ENCODE data around the gene PCDH8.

PCDH8 gene, protein sequence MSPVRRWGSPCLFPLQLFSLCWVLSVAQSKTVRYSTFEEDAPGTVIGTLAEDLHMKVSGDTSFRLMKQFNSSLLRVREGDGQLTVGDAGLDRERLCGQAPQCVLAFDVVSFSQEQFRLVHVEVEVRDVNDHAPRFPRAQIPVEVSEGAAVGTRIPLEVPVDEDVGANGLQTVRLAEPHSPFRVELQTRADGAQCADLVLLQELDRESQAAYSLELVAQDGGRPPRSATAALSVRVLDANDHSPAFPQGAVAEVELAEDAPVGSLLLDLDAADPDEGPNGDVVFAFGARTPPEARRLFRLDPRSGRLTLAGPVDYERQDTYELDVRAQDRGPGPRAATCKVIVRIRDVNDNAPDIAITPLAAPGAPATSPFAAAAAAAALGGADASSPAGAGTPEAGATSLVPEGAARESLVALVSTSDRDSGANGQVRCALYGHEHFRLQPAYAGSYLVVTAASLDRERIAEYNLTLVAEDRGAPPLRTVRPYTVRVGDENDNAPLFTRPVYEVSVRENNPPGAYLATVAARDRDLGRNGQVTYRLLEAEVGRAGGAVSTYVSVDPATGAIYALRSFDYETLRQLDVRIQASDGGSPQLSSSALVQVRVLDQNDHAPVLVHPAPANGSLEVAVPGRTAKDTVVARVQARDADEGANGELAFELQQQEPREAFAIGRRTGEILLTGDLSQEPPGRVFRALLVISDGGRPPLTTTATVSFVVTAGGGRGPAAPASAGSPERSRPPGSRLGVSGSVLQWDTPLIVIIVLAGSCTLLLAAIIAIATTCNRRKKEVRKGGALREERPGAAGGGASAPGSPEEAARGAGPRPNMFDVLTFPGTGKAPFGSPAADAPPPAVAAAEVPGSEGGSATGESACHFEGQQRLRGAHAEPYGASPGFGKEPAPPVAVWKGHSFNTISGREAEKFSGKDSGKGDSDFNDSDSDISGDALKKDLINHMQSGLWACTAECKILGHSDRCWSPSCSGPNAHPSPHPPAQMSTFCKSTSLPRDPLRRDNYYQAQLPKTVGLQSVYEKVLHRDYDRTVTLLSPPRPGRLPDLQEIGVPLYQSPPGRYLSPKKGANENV

DNA sequence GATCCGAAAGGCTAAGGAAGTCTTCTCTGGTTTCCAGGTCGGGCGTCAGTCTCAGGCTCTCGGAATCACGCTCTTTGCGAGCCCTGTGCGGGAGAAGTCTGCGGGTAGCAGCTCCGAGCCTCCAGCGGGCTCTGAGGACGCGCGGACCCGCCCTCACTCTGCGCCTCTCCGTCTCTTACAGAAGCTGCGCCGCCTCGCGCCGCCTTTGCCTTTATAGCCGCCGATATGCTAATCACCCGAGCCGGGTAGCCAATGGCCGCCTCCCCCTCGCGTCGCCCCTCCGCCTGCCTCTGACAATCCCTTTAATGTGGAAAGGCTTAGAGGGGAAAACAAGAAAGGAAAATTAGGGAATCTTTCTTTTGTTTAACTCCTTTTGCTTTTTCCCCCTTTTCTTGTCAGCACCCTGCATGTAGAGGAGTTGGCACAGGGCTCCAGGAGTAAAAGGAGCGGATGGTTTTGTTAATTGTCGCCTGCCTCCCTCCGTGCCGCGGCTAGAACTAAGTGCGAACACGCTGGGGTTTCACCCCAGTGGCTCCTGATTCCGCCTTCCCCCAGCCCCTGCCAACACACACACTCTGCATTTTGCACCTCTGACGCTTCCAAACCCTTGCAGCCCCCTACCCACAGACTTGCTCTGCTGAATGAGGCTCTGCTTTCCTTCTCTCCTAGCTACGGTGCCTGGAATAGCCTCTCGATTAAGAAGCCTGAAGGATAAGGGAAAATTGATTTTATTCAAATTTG, at the start of gene PCDH8:
Gene PCDH8, minus strand, starts transcription at position 186 of the 741 bp plus-strand sequence. CDS start 204 bp downstream, outside the sequence.
- peak within 1 kb of the TSS; percentile 39 for H3K4me3 ChIP-seq (ENCODE audit: low read depth, low read length)

DNA sequence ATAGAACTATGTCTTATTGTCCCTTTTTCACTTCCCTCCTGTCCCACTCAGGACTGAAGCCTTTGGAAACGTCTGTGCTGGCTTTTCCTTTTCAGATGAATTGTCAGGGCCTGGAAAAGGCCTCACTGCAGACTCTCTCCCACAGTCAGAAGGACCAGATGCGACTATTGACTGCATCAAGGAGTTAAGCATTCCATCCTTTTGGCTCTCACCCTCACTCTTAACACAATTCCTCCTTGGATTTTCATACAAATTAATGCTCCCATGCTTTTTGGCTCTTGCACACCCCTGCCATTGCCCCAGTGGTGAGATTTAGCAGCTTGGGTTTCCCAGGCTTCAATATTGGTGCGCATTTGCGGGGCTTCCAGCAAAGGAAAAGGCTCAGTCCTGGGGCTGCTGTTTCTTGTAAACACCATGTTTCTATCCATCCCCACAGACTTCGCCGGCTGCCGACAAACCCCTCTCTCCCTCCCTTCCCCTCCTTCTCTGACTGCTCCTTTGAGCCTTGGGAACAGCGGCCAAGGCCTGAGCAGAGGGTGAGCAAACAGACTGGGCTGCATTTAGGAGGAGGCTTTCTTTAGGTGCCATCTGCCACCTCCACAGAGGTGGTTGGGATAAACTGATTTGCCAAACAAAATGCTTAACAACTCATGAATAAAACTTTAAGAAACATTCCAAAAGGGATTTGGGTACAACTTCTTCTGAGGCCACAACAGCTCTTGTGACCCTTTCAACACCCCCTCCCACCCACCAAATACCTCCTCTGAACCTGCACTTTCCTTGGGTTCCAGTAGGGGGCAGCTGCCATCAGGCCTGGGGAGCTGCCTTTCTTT, 48.6 kb upstream of the PCDH8 start:
- no peak overlapping the region for H3K4me3 ChIP-seq (ENCODE audit: low read depth, low read length)

DNA sequence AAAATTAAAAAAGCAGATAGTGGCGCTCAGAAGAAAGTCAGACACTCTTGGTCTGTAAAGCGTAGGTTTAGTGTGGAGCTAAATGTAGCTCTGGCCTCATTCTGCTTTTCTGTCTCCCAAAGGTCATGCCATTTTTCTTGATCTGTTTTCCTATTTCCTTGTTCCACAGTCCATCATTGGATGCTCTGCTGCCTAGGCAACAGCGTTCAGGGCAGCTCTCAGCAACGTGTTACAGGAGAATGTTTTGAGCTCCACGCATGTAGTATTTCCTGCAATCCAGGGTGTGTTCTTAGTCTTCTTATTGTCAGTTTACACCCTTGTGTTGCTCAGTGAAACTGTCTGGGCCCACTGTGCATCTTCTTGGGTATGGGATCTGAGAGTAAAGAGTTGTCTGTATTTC, 46.0 kb upstream of the PCDH8 start:
- H3K4me3 ChIP-seq (ENCODE audit: low read depth, low read length), result no peak overlapping the region

DNA sequence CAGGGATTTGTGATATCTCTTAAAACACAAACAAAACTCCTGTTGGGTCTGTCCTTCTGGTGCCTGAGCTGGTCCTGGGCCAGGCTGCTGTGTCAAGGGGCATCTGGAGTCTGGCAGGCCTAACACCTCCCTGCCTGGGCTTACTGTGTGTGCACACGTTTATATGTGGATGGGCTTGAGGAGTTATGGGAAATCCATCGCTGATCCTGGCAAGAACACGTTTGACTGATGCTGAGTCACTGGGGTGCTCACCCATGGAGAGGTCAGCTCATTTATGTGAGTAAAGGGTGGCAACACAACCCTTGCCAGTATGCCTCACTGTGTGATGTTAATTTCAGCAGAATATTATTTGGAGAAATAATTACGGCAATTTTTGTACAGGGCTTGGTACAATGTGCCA, 44.5 kb upstream of the PCDH8 start:
- H3K4me3 ChIP-seq (ENCODE audit: low read depth, low read length), result no peak overlapping the region

DNA sequence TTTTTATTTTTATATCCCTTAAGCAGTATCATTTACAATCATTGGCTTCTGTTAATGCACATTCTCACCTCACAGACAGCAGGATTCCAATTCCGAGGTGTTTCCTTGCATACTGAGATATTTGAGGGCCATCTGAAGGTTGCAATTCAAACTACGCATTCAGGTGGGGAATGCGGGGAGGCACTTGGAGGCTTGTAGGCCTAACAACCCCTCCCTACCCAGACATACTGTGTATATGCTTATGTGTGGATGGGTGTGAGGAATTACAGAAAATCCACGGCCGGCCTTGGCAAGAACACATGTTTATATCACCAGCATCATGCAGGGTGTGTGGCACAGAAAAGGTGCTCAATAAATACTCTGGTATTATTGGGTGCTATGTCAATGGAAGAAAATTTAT, 43.3 kb upstream of the PCDH8 start:
- H3K4me3 ChIP-seq (ENCODE audit: low read depth, low read length), result no peak overlapping the region

DNA sequence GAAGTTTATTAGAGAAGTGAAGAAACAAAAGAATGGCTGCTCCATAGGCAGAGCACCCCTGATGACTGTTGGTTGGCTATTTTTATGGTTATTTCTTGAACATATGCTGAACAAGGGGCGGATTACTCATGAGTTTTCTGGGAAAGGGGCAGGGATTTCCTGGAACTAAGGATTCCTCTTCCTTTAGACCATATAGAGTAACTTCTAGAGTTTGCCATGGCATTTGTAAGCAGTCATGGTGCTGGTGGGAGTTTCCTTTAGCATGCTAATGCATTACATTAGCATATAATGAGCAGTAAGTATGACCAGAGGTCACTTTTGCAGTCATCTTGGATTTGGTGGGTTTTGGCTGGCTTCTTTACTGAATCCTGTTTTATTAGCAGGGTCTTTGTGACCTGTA, 38.7 kb upstream of the PCDH8 start:
- no peak overlapping the region for H3K4me3 ChIP-seq (ENCODE audit: low read depth, low read length)

DNA sequence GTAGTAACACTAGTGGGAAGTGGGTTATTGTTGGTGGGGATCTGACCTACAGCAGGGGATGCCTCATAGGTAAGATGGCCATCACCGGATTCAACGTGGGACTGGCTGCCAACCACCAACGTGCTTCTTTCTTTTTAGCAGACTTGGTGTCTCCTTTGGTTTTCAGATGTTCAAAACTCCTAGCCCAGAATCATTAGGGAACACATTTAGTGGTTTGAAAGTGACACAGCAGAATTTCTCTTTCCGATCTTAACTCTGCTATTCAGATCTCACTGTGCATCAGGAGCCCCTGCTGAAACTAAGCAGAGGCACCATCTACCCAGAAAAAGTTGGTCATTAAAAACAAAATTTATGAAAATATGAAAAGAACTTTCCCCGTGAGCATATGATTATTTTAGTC, 36.7 kb upstream of the PCDH8 start:
- no peak overlapping the region for H3K4me3 ChIP-seq (ENCODE audit: low read depth, low read length)

DNA sequence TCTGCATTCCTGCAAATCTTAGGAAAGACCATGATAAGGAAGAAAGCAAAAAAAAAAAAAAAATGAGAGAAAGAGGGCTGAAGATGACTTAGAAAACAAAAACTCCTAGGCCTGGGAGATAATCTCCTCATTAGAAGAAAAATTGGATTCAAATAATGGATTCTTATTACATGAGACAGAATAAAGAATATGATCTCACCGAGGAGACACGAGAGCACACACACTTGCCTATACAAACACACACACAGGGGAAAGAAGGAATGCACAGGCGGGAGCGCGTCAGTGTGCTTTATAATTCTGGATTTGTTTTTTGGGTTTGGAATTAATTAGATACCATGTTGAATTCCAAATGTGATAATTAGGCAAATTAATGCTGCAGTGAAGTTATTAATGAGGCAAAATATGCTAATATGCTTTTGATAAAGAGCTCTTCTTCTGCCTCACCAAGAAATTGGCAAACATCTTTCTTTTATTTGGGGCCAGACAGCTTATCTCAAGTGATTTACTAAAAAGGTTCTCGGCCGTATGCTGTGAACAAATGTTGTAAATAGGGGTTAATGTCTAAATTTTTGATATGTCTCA, 36.1 kb upstream of the PCDH8 start:
- no peak overlapping the region for H3K4me3 ChIP-seq (ENCODE audit: low read depth, low read length)

DNA sequence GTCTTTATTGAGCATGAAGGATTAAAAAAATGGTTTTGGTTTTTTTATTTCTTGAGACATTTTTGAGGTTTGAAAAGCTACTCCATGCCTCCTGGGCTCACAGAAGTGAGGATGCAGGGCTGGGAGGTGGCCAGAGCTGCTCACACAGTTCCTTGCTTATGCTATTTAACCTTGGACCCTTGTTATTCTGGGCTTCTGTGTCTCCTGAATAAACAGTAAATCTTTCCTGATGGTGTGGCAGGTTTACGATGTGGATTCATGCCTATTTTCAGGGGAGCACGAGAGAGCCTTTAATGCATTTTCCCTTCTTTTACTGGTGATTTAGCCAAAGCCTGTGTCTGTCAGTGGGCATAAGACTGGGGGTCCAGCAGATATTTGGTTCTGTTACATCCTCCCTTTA, 34.3 kb upstream of the PCDH8 start:
- no peak overlapping the region for H3K4me3 ChIP-seq (ENCODE audit: low read depth, low read length)

DNA sequence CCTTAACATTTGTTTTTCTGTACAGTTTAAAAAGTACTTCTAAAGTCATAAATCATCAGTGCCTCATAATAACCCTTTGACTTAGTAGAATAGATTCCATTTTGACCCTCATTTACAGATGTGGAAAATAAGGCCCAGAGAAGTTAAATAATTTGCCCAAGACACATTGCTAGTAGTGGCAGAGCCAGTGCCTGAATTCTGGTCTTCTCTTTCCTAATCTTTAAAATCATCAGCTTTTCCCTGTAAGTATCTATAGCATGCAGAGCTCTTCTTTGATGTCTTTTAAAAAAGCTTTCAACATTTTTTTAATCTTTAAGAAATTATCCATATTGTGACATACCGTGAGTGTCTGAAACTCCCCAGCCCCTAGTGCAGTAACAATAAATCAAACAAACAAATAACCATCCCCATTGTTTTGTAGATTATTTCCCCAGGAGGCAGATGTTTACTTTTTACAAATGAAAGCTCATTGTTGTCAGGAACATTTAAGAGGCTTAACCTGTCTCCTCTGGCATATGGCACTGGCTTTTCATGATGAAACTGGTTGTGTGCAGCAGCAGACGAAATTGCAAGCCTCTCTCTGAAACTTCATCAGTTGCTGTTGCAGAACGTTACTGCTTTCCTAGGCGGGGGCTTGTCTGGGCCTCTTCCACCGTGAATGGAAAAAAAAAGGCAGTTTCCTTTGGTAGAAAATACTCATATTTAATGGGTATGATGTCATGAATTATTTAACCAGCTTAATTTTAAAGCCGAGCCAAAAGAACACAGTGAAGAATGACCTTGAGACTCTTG, 31.7 kb upstream of the PCDH8 start:
- no peak overlapping the region for H3K4me3 ChIP-seq (ENCODE audit: low read depth, low read length)

DNA sequence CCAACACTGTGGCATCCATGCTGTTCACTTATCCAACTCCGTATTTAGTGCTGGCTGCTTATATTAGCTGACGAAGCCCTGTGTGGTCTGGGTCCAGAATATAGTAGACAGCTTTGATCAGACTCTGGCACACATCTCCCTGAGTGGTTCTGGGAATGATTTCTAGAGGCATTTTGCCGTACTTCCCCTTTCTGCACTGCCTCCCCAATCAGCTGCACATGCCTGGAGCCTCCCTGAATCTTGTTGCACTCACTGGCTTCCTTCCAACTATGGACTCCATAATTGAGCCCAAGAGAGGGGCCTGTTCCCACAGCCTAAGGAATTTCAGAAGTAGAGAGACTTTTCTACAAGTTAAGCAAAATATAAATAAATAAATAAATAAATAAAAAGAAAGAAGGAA, 30.4 kb upstream of the PCDH8 start:
- no peak overlapping the region for H3K4me3 ChIP-seq (ENCODE audit: low read depth, low read length)

DNA sequence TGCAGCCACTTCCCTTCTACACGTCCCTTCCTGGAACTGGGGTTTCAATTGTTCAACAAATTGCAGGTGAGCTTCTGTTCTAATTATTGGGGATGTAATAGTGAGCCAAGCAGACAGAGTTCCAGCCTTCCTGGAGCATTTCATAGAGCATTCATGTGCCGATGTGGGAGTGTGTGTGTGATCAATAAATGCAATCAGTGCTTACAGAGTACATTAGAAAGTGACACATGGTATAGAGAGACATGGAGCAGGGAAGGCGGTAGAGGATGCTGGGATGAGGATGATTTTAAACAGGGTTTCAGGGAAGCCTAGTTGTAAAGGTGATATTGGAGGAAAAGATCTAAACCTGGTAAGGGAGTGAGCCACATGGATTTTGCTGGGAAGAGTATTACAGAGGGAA, 21.7 kb upstream of the PCDH8 start:
- no peak overlapping the region for H3K4me3 ChIP-seq (ENCODE audit: low read depth, low read length)

DNA sequence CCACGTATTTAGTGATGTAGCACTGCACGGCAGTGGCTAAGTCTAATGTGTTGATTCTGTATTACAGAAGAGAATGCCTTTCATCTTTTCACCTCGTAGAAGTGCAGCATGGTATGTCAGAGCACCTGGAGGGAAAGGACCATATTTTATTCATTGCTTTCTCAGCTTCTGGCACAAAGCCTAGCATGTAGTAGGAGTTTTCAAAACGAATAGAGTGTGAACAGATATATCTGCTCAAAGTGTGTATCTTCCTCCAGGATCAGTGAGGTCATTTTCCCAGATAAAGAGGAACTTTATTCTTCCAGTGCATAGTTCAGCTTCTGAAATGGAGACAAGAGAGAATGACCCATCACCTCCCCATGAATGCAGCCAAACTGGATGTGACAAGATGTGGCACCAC, 21.2 kb upstream of the PCDH8 start:
- H3K4me3 ChIP-seq (ENCODE audit: low read depth, low read length), result no peak overlapping the region

DNA sequence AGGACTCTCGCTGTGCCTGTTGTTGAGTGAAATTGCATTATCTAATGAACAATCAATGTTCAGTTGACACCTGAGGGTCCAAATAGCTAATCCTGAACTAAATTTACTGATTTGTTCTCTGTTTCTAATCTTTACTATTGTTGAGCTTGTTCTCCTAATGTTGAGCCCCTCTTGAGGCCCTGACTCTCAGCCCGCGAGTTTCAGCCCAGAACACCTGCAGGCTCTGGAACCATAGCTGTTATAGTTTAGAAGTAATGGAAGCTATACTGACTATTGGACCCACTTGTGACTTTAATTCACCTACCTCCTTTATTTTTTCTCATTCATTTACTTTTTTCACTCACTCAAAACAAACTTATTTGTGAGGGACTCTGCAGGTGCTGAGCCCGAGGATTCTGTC, 20.6 kb upstream of the PCDH8 start:
- no peak overlapping the region for H3K4me3 ChIP-seq (ENCODE audit: low read depth, low read length)

DNA sequence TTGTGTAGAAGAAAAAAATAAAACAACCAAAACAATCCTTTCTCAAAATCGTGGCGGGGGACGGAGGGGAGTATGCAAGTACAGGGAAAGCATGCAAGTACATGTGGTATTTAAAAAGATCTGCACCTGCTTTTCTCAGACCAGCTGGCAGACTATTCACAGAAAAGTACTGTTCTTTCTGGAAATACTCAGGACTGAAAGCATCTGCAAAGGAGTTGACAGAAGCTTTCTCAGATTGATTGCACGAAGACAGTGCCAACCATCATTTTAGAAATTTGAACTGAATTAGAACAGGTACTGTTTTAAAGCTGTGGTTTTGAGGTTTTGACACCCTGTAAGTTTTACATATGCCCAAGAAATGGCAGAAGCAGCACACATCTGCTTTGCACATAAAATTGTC, 19.8 kb upstream of the PCDH8 start:
- H3K4me3 ChIP-seq (ENCODE audit: low read depth, low read length), result no peak overlapping the region

DNA sequence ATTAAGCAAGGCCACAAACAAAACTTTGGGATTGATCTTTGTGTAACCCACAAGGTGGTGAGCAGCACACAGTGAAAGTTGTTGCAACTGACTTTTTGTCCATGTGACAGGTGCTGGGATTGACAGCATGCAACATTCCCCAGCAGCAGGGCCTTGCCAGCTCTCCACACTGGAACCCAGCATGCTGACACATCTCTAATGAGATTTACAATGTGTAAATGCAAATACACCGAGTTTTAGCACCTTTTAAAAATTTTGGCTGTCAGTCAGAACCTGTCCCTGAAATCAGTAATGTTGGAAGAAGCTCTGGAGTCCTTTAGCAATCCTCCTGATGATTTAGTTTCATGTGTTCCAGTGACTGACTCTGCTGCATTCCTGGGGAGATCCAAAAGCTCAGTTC, 16.5 kb upstream of the PCDH8 start:
- no peak overlapping the region for H3K4me3 ChIP-seq (ENCODE audit: low read depth, low read length)

DNA sequence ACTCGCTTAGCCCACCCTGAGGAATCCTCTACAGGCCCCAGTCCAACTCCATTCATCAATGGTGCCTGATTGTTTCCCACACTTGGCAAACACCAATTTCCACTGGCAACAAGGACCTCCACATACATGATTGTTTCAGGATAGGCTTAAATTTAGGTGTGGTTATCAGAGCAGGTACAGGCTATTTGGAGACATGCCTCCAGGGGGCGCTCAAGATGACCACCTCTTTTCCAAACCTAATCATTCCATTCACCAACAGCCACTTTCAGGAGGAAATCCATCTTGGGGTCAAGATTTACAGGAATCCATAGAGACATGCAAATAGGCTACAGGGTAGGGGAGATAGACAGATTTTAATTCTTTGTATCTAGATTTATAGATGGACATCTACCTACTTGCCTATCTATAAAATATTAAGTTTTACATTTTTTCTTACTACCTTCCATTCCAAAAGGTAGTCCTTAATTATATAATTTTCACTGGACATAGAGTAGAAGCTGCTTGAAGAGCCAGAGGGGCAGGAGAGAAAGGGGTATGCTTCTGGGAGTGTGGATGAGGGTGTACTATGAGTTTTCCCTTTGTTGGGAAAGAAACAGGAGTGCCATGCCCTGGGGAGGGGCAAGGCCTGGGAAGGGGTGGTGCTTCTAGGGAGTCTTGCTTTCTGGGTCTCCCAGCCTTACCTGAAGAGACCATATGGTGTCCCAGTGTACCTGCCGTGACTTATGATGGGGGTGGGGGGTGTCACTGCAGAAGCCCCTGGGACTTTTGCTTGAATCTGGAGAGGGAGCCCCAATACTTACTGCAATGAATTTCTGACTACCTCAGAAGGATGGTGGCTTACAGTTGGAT, 14.1 kb upstream of the PCDH8 start:
- H3K4me3 ChIP-seq (ENCODE audit: low read depth, low read length), result no peak overlapping the region

DNA sequence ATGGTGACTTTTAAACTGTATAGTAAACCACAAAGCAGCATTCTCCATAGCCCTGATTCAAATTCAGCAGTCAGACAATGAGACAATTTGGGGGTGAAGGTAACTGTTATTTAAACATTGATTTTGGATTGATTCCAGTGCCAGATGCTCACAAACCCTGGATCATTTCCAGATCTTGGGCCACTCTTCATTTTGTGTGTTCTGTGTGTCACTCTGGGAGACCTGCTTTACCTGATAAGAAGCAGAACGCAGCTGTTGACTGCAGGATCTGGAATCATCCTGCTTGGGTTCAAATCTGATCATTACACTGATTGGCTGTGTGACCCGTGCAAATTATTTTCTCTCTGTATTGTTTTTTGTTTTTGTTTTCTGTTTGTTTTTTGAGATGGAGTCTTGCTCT, 4.0 kb upstream of the PCDH8 start:
- no peak overlapping the region for H3K4me3 ChIP-seq (ENCODE audit: low read depth, low read length)
